Measurements from ENCODE around the gene ATP7A. TPM values are rescaled to one million over a fixed set of nuclear protein-coding genes. Genes with fewer than 3 reads are reported as not detected.

ATP7A gene
- total RNA-seq, 2 donors from 2014 or later = 7.3 to 9.9 TPM

DNA sequence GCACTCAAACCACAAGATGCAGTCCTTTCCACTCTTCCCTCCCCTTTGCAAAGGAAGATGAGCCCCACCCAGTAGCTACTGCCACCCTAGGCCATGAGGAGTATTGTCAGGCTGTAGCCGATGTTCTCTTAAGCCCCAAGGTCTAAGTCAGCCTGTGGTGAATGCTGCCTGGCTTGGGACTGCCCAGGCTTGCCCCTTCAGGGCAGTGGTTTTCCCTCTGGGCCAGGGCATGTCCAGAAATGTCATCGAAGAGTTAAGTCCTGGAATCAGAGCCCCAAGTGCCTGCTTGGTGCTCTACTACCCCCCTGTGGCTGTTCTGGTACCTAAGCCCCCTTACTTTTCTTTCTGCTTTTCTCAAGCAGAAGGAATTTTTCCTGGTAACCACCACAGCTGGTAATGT is 181.8 kb downstream of the ATP7A start:
- Histone ChIP-seq H3K27me3 (no peaks in the 10 kb centered on the region), H3K9me3 (no peaks in the 10 kb centered on the region), H3K27ac (no peak overlapping the region), H3K4me3 (no peak overlapping the region), H3K36me3 (replicated peaks in 1 of 2; ENCODE audit: insufficient read depth in 1 of 2, low read depth in 2 of 2) (no peaks in the 10 kb centered on the region), H3K4me1 (no peaks in the 10 kb centered on the region)
- ATAC-seq (no peak), DNase-seq (no peak)
- TF ChIP-seq, protein P1, sequence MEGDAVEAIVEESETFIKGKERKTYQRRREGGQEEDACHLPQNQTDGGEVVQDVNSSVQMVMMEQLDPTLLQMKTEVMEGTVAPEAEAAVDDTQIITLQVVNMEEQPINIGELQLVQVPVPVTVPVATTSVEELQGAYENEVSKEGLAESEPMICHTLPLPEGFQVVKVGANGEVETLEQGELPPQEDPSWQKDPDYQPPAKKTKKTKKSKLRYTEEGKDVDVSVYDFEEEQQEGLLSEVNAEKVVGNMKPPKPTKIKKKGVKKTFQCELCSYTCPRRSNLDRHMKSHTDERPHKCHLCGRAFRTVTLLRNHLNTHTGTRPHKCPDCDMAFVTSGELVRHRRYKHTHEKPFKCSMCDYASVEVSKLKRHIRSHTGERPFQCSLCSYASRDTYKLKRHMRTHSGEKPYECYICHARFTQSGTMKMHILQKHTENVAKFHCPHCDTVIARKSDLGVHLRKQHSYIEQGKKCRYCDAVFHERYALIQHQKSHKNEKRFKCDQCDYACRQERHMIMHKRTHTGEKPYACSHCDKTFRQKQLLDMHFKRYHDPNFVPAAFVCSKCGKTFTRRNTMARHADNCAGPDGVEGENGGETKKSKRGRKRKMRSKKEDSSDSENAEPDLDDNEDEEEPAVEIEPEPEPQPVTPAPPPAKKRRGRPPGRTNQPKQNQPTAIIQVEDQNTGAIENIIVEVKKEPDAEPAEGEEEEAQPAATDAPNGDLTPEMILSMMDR (IDR thresholded peaks at IDR 0.05) = peak in 3 of 7 experiments; percentile 7 to 20 (median 15)
- no peak for TF ChIP-seq POLR2A (IDR thresholded peaks at IDR 0.05)
- 14 to 41% methylated on average over 1 to 2 of the region's 2 CpGs for WGBS, 2 donors
- intact Hi-C loops (cut with DNase I) = no loop called here

DNA sequence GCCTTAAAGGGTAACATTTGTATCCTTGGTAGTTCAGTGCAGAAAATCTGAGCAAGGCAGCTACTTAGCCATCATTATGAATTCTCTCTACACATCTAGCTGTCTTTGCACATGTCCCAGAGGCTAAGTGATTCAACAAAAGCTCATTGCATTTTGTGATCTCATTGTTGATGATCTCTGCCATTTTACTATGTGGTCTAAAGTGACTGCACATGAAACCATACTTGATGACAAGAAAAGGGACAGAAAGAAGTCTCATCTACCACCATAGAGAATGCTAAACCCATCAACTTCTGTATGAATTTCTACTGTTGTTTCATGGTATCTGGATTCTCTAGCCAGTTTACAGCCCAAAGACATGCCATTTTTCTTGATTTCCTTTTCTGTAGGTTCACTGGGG is 187.6 kb downstream of the ATP7A start:
- DNase-seq (no peak), ATAC-seq (no peak)
- Histone ChIP-seq H3K4me1 (peaks cover 1% of the 10 kb centered on the region), H3K9me3 (no peaks in the 10 kb centered on the region), H3K27me3 (no peaks in the 10 kb centered on the region), H3K36me3 (replicated peaks in 1 of 2; ENCODE audit: insufficient read depth in 1 of 2, low read depth in 2 of 2) (no peaks in the 10 kb centered on the region), H3K27ac (no peak overlapping the region), H3K4me3 (no peak overlapping the region)
- TF ChIP-seq, protein P1 (IDR thresholded peaks at IDR 0.05) = no peak
- no peak for TF ChIP-seq POLR2A (IDR thresholded peaks at IDR 0.05)
- intact Hi-C loops (cut with DNase I) = no loop called here

Small RNAs within 50 kb of the gene (small RNA-seq; reads per million reads assigned to genes)
- gene RN7SL460P = not detected

Other genes with a start within 250 kb of the ATP7A start
- 10 to 100 TPM; 73.4 to 74.5 TPM for gene ATRX, start 124.5 kb upstream of the ATP7A start, total RNA-seq
- 10 to 100 TPM; 31.1 to 33.0 TPM for gene MAGT1, start 15.3 kb upstream of the ATP7A start, total RNA-seq
- gene COX7B, start 11.2 kb upstream of the ATP7A start, total RNA-seq = 100 to 1,000 TPM; 150 to 190 TPM
- not detected for gene PGAM4, start 58.9 kb downstream of the ATP7A start, total RNA-seq
- 10 to 100 TPM; 46.7 to 79.4 TPM for gene PGK1, start 193.6 kb downstream of the ATP7A start, total RNA-seq
- 10 to 100 TPM; 11.7 to 21.4 TPM for gene TAF9B, start 229.0 kb downstream of the ATP7A start, total RNA-seq